Upper lobe of right lung (tissue), 1 donor: ENCODE data around the gene SAXO1. TPM values are rescaled to one million over a fixed set of nuclear protein-coding genes. Genes with fewer than 3 reads are reported as not detected.

ENCODE experiments used
- ATAC-seq: fragments of 200-7000 bp; cut with Tn5 transposase; one replicate; pipeline ENCODE4 v1.9.1; 2020; ENCODE audit warnings: mild to moderate bottlenecking, moderate library complexity
- DNase-seq: peaks from one replicate; pipeline ENCODE4 v3.0.0-alpha.2; 2020
- H3K27ac ChIP-seq: fragments of 200-600 bp; one replicate; pipeline ENCODE4 v1.8.0; 2022
- H3K27me3 ChIP-seq: fragments of 200-600 bp; one replicate; pipeline ENCODE4 v1.8.0; 2022; ENCODE audit warnings: mild to moderate bottlenecking
- H3K36me3 ChIP-seq: fragments of 200-600 bp; one replicate; pipeline ENCODE4 v1.8.0; 2022
- H3K4me1 ChIP-seq: fragments of 200-600 bp; one replicate; pipeline ENCODE4 v1.8.0; 2022
- H3K4me3 ChIP-seq: fragments of 200-600 bp; one replicate; pipeline ENCODE4 v1.8.0; 2022; ENCODE audit warnings: mild to moderate bottlenecking
- H3K9me3 ChIP-seq: fragments of 200-600 bp; one replicate; pipeline ENCODE4 v1.8.0; 2022
- intact Hi-C: fragments of 100-400 bp; cut with DNase I; formaldehyde crosslinking; loops from one replicate; pipeline ENCODE4 v1.11.0; 2022
- total RNA-seq: library from RNA; stranded (reverse); fragmentation: NEBNext Ultra II Directional; extraction: Animal tissue kit (Norgen Biotek cat#: 25700); gene quantifications from one replicate; pipeline ENCODE4 v1.2.1, GENCODE V29; 2021
- TF ChIP-seq, protein P1 (sequence below): fragments of 200-600 bp; IDR thresholded peaks from one replicate; pipeline ENCODE4 v1.8.0; 2022; ENCODE audit warnings: antibody characterized with exemption
- donor health status: DM: no; HTN: yes; CAD: no; lungs with severe emphysema.

The SAXO1 gene
- total RNA-seq, 1 donor from 2014 or later = 0.12 TPM

GRCh38 chr9:18893046-18893445 lies 140.0 kb downstream of the SAXO1 start:
- Histone ChIP-seq H3K4me1 (no peaks in the 10 kb centered on the region), H3K9me3 (peaks cover 13% of the 10 kb centered on the region), H3K27me3 (no peaks in the 10 kb centered on the region), H3K27ac (no peak overlapping the region), H3K36me3 (no peaks in the 10 kb centered on the region), H3K4me3 (no peak overlapping the region)
- DNase-seq (no peak), ATAC-seq (no peak)
- TF ChIP-seq, protein P1, sequence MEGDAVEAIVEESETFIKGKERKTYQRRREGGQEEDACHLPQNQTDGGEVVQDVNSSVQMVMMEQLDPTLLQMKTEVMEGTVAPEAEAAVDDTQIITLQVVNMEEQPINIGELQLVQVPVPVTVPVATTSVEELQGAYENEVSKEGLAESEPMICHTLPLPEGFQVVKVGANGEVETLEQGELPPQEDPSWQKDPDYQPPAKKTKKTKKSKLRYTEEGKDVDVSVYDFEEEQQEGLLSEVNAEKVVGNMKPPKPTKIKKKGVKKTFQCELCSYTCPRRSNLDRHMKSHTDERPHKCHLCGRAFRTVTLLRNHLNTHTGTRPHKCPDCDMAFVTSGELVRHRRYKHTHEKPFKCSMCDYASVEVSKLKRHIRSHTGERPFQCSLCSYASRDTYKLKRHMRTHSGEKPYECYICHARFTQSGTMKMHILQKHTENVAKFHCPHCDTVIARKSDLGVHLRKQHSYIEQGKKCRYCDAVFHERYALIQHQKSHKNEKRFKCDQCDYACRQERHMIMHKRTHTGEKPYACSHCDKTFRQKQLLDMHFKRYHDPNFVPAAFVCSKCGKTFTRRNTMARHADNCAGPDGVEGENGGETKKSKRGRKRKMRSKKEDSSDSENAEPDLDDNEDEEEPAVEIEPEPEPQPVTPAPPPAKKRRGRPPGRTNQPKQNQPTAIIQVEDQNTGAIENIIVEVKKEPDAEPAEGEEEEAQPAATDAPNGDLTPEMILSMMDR = no peak
- intact Hi-C loops = no loop called here

GRCh38 chr9:18891946-18892670 lies 140.9 kb downstream of the SAXO1 start:
- Histone ChIP-seq H3K36me3 (no peaks in the 10 kb centered on the region), H3K27ac (no peak overlapping the region), H3K4me3 (no peak overlapping the region), H3K27me3 (no peaks in the 10 kb centered on the region), H3K9me3 (peaks cover 13% of the 10 kb centered on the region), H3K4me1 (no peaks in the 10 kb centered on the region)
- TF ChIP-seq, protein P1 = no peak
- intact Hi-C loops = no loop called here
- ATAC-seq (no peak), DNase-seq (no peak)

GRCh38 chr9:18890372-18890771 lies 142.6 kb downstream of the SAXO1 start:
- Histone ChIP-seq H3K4me3 (no peak overlapping the region), H3K36me3 (no peaks in the 10 kb centered on the region), H3K27ac (no peak overlapping the region), H3K4me1 (no peaks in the 10 kb centered on the region), H3K27me3 (no peaks in the 10 kb centered on the region), H3K9me3 (peaks cover under 1% of the 10 kb centered on the region)
- TF ChIP-seq, protein P1 = no peak
- DNase-seq = no peak
- intact Hi-C loops = no loop called here
- no peak for ATAC-seq

GRCh38 chr9:18889550-18889949 lies 143.5 kb downstream of the SAXO1 start:
- Histone ChIP-seq H3K36me3 (no peaks in the 10 kb centered on the region), H3K9me3 (no peaks in the 10 kb centered on the region), H3K27ac (no peak overlapping the region), H3K4me3 (no peak overlapping the region), H3K27me3 (no peaks in the 10 kb centered on the region), H3K4me1 (no peaks in the 10 kb centered on the region)
- intact Hi-C loops = no loop called here
- DNase-seq (no peak), ATAC-seq (peak; percentile 35)
- TF ChIP-seq, protein P1 = no peak

DNA sequence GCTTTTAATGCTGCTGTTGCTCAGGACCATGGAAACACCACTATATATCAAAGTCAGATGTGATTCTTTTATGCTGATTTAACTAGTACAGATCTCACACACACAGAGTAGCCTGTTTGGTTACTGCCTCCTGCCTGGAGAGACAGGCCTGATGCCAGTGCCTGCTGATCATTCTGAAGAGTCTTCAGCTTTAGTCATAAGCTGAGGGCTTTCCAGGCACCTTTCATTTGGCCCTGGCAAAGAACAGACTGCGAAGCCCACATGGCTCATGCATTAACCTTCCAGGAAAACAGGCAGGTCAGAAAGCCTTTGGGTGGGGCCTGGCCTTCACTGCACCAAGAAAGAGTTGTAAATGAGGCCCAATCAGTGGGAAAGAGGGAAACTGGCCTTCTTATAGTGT lies 144.7 kb downstream of the SAXO1 start:
- no peaks in the 10 kb centered on the region for H3K36me3 ChIP-seq
- no peak overlapping the region for H3K4me3 ChIP-seq
- ATAC-seq (no peak), DNase-seq (no peak)
- no peaks in the 10 kb centered on the region for H3K4me1 ChIP-seq
- H3K9me3 ChIP-seq = no peaks in the 10 kb centered on the region
- TF ChIP-seq, protein P1 = no peak
- no peaks in the 10 kb centered on the region for H3K27me3 ChIP-seq
- no peak overlapping the region for H3K27ac ChIP-seq
- intact Hi-C loops = no loop called here
